HL-60/S4 (cell line): ENCODE results near the gene MTG2.

Experiments
- in situ Hi-C: fragments of 300-500 bp; cut with MboI; formaldehyde crosslinking; loops from 2 replicates; pipeline ENCODE4 v1.14.3; 2022; ENCODE audit warnings: low sequenced_read_pairs

Gene MTG2, protein sequence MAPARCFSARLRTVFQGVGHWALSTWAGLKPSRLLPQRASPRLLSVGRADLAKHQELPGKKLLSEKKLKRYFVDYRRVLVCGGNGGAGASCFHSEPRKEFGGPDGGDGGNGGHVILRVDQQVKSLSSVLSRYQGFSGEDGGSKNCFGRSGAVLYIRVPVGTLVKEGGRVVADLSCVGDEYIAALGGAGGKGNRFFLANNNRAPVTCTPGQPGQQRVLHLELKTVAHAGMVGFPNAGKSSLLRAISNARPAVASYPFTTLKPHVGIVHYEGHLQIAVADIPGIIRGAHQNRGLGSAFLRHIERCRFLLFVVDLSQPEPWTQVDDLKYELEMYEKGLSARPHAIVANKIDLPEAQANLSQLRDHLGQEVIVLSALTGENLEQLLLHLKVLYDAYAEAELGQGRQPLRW

DNA sequence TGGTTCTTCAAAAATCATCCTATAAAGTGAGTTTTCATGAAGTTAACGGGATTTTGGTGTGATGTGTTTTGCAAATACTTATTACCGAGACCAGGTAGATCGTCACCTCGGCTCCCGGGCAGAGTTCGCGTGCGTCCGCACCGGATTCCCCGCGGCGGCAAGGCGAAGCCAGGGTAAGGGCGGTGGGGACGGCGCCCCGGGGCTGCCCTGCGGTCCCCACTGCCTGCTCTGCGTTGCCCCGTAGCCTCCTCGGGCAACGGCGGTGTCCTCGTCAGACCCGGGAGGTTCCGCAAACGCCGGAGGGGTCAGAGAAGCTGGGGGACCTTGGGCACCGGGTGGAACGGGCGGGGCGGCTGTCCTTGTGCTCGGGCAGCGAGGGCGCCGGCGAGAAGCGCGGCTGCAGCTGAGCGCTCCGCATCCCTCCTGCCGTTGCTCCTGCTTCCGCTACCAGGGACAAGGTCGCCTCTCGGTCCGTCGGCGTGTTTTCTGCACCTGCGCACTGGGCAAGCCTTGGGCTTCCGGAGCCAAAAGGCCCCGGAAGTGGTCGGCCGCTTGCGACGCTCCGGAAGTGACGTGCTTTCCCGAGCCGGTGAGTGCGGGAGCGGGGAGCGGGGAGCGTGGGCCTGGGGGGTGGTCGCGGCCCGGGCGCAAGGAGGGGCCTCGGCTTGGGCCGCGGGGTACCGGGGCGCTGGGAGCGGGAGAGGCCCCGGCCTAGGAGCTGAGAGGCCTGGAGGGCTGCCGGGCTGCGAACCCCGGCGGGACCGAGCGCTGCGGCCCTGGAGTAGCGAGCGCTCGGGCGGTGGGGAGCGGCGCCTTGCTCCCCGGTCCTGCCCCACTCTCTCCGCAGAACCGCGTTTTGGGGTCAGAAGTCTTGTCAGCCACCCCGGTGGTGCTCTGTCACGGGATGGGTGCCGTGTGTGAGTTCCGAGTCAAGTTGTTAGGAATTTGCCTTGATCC is at the start of gene MTG2:
Gene MTG2 (plus strand): TSS at position 560 of the 957 bp plus-strand sequence. CDS start 10,393 bp downstream, outside the sequence.
- in situ Hi-C loops = no loop called here

DNA sequence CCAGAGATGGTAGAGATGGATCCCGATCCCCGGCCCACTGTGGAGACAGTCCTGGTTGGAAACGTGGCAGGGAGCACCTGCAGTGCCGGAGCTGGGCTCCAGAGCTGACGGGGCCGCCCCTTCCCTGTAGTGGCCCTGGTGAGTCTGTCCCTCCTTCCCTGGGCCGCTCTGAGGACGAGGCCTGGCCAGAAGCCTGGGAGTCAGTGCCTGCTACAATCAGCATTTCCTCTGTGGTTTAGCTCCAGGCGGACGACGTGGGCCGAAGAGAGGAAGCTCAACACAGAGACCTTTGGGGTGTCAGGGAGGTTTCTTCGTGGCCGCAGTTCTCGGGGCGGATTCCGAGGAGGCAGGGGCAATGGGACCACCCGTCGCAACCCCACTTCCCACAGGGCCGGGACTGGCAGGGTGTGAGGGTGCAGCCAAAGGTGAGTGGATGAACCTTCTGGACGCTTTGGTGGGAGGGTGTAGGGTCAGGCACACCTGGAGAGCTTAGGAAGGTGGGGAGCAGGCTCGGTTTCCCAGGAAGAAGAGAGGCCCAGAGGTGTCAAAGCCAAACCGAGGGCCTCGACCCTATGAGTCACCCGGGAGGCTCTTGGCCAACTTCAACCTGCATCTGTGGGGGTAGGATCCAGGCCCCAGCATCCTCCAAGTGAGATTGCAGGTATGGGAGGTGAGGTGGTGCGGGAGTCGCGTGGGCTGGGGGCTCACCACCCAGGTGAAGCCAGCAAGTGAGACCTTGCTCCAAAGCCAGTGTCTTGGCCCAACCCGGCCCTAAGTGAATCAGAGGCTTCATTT is 49.6 kb upstream of the MTG2 start:
- in situ Hi-C loops = no loop called here

- in situ Hi-C loops = no loop called here
These were observed 49.0 kb upstream of the MTG2 start for GRCh38 chr20:62133864-62134263.

DNA sequence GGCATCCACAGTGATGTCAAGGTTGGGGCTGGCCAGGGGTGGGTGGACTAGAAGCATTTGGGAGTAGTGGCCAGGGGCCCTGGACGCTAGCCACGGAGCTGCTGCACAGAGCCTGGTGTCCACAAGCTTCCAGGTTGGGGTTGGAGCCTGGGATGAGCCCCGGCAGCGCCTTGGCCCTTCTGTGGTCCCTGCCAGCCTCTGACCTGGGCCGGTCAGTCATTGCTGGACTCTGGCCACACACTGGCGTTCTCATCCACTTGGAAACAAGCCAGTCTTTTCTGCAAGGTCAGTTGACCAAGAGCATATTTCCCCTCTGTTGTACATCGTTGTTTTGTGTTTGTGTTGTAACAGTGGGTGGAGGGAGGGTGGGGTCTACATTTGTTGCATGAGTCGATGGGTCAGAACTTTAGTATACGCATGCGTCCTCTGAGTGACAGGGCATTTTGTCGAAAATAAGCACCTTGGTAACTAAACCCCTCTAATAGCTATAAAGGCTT is 48.0 kb upstream of the MTG2 start:
- in situ Hi-C loops = no loop called here

GRCh38 chr20:62135573-62136266 is 47.1 kb upstream of the MTG2 start:
- in situ Hi-C loops = no loop called here

GRCh38 chr20:62136283-62137091 is 46.3 kb upstream of the MTG2 start:
- in situ Hi-C loops = no loop called here

DNA sequence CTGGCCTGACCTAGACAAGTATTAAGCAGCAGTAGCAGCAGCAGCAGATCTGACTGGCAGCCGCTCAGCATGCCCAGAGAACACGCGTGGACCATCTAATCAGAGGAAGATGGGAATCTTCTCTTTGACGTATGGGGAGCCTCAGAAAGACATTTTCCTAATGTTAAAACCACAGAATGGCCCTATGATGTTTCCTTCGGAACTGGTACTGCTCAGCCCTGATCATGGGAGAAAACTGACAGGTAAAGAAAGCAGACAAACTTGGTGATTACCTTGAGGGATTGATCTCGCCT is 45.8 kb upstream of the MTG2 start:
- in situ Hi-C loops = no loop called here

DNA sequence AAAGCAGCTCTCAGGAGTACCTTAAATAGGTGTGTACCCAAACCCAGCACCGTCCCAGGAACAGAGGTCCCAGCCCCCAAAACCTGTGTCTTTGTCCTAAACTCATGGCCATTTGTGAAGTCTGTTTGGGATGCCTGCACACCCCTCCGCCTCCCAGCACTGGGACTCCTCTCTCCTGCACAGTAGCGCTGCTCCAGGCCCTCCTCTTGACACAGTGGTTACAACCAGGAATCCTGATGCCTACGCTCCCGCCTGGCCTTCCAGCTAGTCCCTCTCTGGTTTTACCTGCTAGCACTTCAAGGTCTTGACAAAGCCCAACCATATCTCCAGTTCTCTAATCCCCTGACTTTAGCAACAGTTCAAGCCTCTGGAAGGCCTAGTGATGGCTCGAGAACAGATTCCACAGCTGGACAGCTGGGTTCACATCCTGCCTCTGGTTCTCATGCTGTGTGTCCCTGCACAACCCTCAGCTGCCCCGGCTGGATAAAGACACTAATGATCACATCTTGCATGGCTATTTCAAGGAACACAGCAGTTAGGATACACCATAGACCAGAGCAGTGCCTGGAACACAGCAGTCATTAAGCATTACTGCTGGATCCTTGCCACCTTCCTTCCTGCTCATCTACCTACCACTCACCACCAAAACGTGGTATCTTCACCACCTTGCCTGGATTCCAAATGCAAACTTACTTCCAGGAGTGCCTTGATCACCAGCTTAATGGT is 45.2 kb upstream of the MTG2 start:
- in situ Hi-C loops = no loop called here

- in situ Hi-C loops = no loop called here
These were observed 44.7 kb upstream of the MTG2 start for GRCh38 chr20:62138204-62138543.

GRCh38 chr20:62138912-62139311 is 43.9 kb upstream of the MTG2 start:
- in situ Hi-C loops = no loop called here

DNA sequence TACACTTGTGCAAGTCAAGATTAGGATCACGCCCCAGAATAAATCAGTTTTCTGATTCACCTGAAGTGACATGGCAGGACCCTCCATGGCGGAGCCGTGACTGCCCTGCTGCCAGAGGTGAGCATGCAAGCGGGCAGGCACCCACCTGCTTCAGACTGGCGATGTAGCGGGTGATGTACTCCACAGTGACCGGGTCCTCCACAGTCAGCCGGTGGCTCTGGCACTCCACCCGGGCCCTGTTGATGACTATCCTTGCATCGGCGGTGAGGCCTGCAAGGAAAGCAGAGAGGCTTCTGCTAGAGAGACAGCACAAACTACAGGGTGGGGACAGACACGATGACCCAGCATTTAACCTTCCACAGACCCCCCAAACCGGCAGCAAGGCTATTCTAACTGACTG is 43.2 kb upstream of the MTG2 start:
- in situ Hi-C loops = no loop called here

DNA sequence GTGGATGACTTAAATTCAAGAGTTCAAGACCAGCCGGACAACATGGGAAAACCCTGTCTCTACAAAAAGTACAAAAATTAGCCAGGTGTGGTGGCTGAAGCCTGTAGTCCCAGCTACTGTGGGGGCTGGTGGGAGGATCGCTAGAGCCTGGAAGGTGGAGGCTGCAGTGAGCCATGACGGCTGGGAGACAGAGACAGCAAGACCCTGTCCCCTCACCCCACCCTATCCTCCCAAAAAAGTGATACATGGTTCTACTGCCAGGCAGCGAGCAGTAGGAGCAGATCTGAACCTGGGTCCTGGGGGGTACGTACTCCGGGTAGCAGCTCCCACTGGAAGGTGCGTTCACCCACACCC is 41.8 kb upstream of the MTG2 start:
- in situ Hi-C loops = no loop called here

GRCh38 chr20:62141397-62142251 is 41.2 kb upstream of the MTG2 start:
- in situ Hi-C loops = no loop called here

DNA sequence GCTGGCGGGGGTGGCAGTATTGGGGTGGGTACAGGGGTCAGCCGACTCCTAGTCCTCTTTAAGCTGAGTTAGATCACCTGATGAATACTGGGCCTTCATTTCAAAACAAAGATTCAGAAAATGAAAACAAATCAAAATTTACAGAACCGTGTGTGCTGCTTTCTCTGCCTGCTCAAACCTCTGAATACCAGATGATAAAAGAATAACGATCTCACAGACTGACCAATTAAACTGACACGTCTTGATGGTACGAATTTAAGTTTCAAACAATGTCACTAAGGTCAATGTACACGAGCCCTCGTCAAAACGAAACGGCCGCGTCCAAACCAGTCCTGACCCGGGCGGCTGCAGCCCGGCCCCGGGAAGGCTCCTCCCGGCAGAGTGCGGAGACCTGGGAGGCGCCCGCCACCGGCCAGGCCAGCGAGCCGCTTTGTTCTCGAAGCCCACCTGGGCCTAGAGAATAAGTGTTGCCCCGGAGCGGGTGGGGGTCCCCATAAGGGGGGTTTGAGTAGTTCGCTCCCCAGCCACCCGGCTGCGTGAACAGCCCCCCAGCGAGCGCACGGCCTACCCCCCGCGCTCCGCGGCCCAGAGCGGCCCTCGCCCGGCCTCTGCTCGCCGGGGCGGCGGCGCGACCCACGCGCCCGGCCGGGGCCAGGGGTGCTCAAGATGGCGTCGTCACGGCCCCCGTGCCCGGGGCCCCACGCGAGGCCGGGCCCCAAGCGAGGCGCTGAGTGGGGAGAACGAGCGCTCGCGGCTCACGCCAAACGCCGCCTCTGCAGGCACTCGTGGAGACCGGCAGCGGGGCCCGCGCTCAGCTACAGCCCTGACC is 40.4 kb upstream of the MTG2 start:
- in situ Hi-C loops = no loop called here

DNA sequence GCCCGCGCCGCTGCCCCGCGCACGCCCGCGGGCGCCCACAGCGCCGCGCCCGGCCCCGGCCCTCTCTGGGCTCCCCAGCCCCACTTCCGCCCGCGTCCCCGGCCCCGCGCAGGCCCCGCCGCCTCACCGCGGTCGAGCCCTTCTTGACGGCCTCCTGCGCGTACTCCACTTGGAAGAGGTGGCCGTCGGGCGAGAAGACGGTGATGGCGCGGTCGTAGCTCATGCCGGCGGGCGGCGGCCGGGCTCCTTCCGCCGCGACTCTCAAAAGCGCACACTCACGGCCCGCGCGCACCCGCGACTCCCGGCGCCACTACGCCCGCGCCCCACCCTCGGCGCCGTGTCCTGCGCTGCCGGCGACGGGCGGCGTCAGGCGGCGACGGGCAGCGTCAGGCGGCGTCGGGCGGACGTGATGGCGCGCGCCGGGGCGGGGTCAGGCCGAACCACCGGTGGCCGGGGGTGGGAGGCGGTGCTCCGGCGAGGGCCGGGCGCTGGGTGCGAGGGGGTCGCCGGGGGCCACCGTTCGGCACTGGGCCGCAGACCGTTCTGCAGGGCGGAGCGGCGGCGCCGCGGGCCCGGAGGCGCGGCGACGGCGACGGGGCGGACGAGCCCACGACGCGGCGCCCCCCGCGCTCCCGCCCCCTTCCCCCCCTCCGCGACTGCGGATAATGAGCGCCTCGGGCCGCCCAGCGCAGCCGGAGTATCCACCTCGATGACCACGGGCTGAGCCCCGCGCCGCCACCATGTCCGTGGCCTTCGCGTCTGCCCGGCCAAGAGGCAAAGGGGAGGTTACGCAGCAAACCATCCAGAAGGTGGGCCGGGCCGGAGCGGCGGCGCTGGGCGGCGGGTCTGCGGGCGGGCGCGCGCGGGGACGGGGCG is 39.5 kb upstream of the MTG2 start, which contains the start of the genes PSMA7 and SS18L1:
Gene PSMA7 (minus strand): TSS at position 314 of the 876 bp plus-strand sequence. CDS start 91 bp downstream, at position 223.
Gene SS18L1 (plus strand): TSS at position 689 of the 876 bp plus-strand sequence. CDS start 52 bp downstream, at position 741.
- in situ Hi-C loops = no loop called here
